AG09309 (cell line): ENCODE measurements around the gene DAB2IP.

Experiments
- DNase-seq: peaks from one replicate; pipeline ENCODE4 v3.0.0-alpha.2; 2010; ENCODE audit warnings: low read depth
- H3K4me3 ChIP-seq: 2 replicates; pipeline ENCODE4 v1.5.1; 2011; ENCODE audit warnings: mild to moderate bottlenecking, low read depth, low read length, moderate library complexity; ENCODE audit not compliant: control insufficient read depth
- TF ChIP-seq, protein P1 (sequence below): IDR thresholded peaks from 2 replicates; pipeline ENCODE4 v1.5.1; 2011; ENCODE audit warnings: mild to moderate bottlenecking, low read depth, low read length, inconsistent platforms; ENCODE audit not compliant: insufficient read depth, control insufficient read depth; ENCODE audit errors: missing control alignments

DAB2IP gene

GRCh38 chr9:121816845-121817450, 165.5 kb downstream of the DAB2IP start:
- TF ChIP-seq, protein P1, sequence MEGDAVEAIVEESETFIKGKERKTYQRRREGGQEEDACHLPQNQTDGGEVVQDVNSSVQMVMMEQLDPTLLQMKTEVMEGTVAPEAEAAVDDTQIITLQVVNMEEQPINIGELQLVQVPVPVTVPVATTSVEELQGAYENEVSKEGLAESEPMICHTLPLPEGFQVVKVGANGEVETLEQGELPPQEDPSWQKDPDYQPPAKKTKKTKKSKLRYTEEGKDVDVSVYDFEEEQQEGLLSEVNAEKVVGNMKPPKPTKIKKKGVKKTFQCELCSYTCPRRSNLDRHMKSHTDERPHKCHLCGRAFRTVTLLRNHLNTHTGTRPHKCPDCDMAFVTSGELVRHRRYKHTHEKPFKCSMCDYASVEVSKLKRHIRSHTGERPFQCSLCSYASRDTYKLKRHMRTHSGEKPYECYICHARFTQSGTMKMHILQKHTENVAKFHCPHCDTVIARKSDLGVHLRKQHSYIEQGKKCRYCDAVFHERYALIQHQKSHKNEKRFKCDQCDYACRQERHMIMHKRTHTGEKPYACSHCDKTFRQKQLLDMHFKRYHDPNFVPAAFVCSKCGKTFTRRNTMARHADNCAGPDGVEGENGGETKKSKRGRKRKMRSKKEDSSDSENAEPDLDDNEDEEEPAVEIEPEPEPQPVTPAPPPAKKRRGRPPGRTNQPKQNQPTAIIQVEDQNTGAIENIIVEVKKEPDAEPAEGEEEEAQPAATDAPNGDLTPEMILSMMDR: no peak
- no peak overlapping the region for H3K4me3 ChIP-seq
- no peak for DNase-seq

GRCh38 chr9:121817476-121817875, 166.0 kb downstream of the DAB2IP start:
- H3K4me3 ChIP-seq: no peak overlapping the region
- DNase-seq: no peak
- TF ChIP-seq, protein P1: no peak

- no peak for DNase-seq
- H3K4me3 ChIP-seq: no peak overlapping the region
- TF ChIP-seq, protein P1: no peak
These were observed 166.7 kb downstream of the DAB2IP start for GRCh38 chr9:121818016-121818661.

GRCh38 chr9:121818841-121819427, 167.5 kb downstream of the DAB2IP start:
- H3K4me3 ChIP-seq: no peak overlapping the region
- DNase-seq: no peak
- TF ChIP-seq, protein P1: no peak

DNA sequence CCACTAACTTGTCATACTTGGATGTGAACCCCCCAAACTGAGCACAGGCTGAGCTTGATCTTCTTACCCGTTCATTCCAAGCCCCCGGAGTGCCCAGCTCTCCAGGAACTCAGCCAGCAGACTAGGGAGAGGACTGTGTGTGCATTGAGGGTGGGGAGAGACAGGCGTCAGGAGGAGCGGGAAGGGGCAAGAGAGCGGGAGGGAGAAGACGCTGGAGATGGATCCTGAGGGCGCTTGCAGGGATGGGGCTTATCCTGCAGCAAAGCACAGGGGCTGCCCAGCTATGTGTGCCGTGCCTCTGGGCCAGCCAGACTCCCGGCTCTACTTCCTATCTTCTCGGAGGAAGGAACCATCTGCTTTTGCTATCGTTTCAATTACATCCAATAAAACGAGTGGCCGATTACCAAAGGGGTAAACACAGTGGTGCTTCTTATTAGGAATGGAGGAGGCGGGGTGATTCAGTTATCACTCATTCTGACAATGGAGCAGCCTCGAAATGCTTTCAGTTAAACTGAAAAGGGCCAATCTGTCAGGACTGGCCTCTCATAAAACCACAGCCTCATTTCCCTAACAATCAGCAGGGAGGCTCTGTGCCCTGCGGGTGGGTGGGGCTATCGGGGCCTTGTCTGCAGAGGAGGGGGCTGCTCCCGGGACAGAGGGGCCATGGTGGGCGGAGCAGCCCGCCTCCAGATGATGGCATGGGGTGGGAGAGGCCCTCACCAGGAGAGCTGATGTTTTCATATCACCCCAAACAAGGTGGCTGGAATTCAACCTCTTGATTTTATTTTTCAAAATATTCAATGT, 168.2 kb downstream of the DAB2IP start:
- H3K4me3 ChIP-seq: no peak overlapping the region
- peak; percentile 20 for DNase-seq
- TF ChIP-seq, protein P1: no peak

DNA sequence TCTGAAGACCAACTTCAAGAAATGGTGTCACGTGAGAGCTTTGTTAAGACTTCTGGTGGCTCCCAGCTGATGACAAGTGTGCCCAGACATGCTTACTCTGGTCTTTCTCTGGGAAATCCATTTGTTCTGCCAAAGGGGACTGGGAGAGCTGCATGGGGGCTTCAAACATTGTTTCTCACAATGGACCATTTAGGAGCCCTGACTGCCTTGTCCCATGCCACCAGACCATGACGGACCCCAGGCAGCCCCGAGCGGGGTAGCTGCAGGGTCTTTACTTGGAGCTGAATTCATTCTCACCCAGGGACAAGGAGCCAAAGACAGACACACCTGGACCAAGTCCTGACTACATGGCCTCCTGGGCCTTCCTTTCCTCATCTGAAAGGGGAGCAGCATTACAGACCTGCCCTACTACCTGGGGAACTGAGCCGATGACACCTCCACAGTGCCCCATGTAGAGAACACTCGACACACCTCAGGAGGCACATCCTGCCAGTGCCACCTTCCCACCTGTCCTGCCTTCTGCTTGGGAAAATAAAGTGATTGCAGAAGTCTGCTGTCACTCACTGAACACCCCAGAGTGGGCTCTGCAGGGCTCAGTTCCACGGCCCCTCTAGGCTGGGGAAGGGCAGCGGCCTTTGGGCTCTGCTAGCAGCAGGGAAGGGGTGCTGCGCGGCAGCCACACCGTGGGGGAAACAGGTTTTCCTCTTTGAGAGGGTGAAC, 169.0 kb downstream of the DAB2IP start:
- TF ChIP-seq, protein P1: no peak
- H3K4me3 ChIP-seq: no peak overlapping the region
- no peak for DNase-seq
